Left cardiac atrium (tissue), 4 donors: ENCODE measurements around the gene DNAJB13. TPM values are rescaled to one million over a fixed set of nuclear protein-coding genes. Genes with fewer than 3 reads are reported as not detected.

ENCODE experiments used
- ATAC-seq, 2 donors: fragments of 200-7000 bp; cut with Tn5 transposase; one replicate each; pipeline ENCODE4 v1.9.1; 2020; ENCODE audit warnings: mild to moderate bottlenecking in 2 of 2, moderate library complexity in 2 of 2
- DNase-seq: peaks from one replicate; pipeline ENCODE4 v3.0.0-alpha.2; 2020
- intact Hi-C, 2 donors: fragments of 100-400 bp; cut with DNase I; formaldehyde crosslinking; loops; one replicate each; pipeline versions ENCODE4 v1.14.1 to v1.15.1; 2022 to 2023
- total RNA-seq, 2 donors: library from RNA; stranded (reverse); fragmentation: NEBNext Ultra II Directional; extraction: Animal tissue kit (Norgen Biotek cat#: 25700); gene quantifications; one replicate each; pipeline ENCODE4 v1.2.1, GENCODE V29; 2021
- donor health status: DM: no; HTN: yes; CAD: no.
- donor health status: DM: no; HTN: yes; CAD: no; lungs with severe emphysema.
- donor health status: DM: yes; HTN: yes; CAD: no.
- donor health status: Dilated cardiomyopathy.

DNAJB13 gene
- total RNA-seq, 2 donors from 2014 or later = not detected

GRCh38 chr11:73995247-73995646 is 44.4 kb downstream of the DNAJB13 start:
- ATAC-seq (peak; percentile 47 to 49), DNase-seq (no peak)
- intact Hi-C loops = no loop called here

DNA sequence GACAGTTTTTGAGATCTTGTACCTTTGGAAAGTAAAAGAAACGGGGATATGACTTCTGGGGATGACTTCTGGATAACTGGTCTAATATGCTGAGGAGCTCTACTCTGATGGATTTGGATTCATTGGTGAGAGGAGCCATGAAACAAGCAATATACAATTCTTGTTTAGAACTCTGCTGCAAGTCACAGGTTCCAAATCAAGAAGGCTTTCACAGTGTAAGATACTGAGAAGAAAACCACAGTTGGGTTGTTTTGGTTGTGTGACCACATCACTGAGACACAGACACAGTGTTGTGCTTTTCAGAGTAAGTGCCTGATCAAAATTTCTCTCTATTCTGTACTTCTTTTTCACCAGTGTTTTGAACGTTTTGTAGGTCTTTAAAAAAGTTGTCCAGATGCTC is 44.9 kb downstream of the DNAJB13 start:
- intact Hi-C loops = no loop called here
- DNase-seq (no peak), ATAC-seq (no peak)

DNA sequence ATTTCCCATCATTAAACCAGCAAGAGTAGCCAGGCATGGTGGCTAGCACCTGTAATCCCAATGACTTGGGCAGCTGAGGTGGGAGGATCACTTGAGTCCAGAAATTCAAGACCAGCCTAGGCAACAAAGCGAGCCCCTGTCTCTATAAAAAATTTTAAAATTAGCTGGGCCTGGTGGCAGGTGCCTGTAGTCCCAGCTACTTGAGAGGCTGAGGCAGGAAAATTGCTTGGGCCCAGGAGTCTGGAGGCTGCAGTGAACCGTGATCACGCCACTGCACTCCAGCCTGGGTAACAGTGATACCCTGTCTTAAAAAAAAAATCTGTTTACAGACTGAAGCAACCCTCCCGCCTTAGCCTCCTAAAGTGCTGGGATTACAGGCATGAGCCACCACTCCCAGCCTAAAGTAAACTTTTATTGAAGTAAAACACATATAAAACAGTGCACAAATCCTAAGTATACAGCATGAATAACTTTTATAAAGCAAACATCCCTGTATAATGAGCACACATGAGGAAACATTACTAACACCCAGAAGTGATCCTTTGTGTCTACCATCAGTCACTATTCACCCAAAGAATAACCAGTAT is 45.4 kb downstream of the DNAJB13 start:
- DNase-seq = no peak
- intact Hi-C loops = no loop called here
- no peak for ATAC-seq

DNA sequence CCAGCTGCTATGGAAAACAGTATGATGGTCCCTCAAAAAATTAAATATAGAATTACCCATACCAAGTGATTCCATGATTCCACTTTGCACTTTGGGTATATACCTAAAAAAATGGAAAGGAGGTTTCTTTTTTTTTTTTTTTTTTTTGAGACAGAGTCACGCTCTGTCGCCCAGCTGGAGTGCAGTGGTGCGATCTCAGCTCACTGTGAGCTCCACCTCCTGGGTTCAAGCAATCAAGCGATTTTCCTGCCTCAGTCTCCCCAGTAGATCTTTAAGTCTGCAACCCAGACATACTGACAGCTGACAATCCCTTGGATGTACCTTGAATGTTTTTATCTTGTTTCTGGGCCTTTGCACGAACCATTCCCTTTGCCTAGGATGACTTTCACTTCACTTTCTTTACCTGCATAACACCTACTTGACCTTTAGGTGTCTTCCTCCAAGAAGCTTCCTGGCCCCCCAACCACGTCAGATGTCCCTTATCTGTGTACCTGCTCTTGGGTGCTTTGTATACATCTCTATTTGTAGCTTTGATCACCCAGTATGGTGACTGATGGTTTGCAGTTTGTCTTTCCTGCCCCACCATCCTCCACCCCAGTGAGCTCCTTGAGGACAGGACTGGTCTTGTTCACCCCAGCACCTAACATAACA is 46.4 kb downstream of the DNAJB13 start:
- DNase-seq (no peak), ATAC-seq (no peak)
- intact Hi-C loops = no loop called here

DNA sequence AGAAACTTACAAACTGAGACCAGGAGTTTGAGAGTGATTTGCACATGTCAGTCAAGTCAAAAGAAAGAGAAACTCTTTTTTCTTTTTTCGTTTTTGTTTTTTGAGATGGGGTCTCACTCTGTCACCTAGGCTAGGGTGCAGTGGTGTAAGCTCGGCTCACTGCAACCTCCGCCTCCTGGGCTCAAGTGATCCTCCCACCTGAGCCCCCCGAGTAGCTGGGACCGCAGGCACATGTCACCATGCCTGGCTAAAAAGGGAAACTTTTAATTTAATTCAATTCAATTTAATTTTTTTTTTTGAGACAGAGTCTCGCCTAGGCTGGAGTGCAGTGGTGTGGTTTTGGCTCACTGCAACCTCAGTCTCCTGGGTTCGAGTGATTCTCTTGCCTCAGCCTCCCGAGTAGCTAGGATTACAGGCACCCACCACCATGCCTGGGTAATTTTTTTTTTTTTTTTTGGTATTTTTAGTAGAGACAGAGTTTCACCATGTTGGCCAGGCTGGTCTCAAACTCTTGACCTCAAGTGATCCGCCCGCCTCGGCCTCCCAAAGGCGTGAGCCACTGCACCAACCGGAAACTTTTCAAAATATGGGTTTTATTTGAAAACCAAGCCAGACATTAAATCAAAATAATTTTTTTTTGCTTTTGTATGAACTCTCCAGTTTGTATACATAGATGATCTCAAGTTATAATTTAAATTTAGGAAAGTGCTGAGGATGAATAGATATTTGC is 48.2 kb downstream of the DNAJB13 start:
- intact Hi-C loops = no loop called here
- ATAC-seq (no peak), DNase-seq (no peak)

DNA sequence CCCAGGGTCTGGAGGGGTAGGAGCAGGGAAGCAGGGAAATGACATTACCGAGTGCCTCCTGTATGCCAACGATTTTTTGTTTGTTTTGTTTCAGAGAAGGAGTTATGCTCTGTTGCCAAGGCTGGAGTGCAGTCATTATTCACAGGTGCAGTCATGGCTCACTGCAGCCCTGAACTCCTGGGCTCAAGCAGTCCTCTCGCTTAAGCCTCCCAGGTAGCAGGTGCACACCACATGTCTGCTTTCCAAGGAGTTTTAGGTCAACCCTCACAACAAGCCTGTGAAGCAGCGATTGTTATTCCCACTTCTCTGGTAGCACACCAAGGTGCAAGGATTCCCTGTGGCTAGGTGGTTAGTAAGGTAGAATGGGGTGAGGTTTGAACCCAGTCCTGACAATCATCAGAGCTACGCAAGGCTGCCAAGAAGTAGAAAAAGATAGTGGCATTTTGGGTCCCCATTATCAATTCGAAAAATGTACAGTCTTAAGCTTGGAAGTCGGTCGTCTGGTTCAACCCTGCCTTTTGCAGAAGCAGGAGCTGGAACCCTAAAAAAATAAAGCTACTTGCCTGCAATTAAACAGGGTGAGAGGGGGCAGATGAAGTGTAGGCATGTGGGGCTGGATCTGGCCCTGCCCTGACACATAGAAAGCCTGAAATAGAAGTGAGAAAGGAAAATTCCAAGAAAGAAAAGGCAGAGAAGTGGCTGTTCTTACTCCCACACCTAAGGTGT is 48.9 kb downstream of the DNAJB13 start:
- ATAC-seq = peak; percentile 40 to 46
- intact Hi-C loops = no loop called here
- DNase-seq = no peak

DNA sequence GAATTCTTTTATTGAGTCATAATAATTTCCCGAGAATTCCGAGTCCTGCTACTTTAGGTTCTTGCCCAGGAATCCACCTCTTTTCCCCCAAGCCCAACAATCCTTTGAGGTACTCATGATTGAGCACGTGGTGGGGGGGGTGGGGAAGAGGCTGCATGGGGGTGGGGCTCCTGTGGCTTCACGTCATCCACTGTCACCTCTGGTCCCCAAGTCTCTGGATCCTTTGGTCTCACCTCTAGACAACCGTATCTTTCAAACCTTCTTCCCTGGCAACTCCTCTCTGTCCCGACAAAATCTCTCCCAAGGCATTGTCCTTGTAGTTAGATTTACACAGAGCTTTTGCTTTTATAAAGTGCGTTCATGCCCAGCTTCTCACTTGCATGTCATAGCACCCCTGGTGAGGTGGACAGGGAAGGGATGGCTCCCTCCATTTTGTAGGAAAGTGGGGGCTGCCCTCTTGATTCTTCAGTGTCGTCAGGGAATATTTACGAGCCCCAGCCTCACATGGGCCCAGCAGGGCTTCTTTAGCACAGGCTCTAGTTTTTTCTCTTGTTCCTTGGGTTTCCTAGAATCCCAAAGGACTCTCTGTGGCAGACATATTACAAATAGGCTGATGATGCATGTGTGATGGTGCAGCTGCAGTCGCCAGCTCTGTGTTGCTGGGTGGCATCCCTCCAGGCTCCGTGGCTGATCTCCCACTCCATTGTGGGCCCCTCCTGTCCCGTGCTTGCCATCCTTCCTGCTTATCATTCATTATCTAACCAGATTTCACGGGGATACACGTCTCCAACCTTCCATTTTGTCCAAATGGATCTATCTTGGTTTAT is 49.7 kb downstream of the DNAJB13 start:
- ATAC-seq (no peak), DNase-seq (no peak)
- intact Hi-C loops = no loop called here

DNA sequence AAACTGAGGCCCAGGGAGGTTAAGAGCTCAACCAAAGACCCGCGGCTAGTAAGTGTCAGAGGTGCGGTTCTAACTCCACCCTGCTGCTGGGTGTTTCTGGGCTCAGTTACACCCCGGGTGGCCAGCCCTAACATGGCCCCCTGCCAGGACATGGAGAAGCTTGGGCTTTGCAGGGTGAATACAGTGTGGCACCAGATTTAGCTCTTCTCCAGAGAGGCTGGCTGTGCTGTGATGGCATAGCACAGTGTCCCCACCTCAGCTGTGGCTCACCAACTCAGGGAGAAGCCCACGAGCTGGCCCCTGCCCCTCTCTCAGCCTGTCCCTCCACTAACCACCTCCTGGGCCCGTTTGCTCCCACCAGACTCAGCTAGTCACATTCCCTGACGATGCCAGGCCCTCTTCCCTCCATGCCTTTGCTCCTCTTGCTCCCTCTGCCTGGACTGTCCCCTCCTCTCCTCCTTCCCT is 51.0 kb downstream of the DNAJB13 start:
- ATAC-seq = no peak
- DNase-seq = no peak
- intact Hi-C loops = no loop called here

DNA sequence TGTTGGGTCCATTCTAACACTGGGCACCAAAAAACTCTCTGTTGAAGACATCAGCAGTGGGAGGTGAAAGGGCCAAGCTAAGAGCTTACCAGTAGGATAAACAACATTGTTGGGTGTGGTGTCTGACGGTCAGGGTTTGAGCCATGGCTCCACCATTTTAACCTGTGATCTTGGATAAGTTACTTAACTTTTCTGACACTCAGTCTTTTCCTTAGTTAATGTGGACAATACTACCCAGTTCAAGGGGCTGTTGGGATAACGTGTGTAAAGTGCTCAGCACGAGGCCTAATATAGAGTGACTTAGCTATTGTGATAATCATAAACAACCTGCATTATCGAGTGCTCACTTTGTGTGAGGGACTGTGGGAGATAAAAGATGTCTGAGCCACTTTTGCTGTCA is 52.0 kb downstream of the DNAJB13 start:
- intact Hi-C loops = no loop called here
- DNase-seq (no peak), ATAC-seq (no peak)

DNA sequence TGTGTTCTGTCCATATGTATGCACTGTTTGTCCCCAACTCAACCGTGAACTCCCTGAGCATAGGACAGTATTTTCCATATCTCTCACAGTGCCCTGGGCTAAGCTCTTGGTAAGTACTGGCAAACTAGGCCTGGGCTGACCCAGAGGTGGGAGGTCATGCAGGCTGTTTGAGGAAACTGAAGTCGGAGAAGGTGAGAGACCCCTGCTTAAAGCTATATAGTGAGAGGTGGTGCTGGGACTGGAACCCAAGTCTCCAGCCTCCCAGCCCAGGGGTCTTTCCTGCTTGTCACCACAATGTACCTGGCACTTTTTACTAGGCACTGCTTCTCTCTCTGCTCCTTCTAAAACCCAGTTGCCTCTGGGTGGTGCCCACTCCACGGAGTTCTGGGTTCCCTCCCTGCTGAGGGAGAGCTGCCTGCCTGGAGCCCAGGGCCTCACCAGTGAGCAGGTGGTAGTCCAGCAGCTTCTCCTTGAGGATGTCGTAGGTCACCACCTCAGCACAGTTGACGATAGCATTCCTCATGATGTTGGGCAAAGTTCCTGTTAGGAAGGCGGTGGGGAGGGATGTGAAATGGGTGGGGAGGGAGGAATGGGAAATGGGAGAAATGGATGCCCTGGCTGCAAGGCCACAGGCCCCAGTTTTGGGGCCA is 53.3 kb downstream of the DNAJB13 start:
- no peak for DNase-seq
- intact Hi-C loops = no loop called here
- ATAC-seq = no peak

- DNase-seq = no peak
- intact Hi-C loops = no loop called here
- peak; percentile 31 to 71 for ATAC-seq
Measured at GRCh38 chr11:74004759-74005615, 54.2 kb downstream of the DNAJB13 start.

DNA sequence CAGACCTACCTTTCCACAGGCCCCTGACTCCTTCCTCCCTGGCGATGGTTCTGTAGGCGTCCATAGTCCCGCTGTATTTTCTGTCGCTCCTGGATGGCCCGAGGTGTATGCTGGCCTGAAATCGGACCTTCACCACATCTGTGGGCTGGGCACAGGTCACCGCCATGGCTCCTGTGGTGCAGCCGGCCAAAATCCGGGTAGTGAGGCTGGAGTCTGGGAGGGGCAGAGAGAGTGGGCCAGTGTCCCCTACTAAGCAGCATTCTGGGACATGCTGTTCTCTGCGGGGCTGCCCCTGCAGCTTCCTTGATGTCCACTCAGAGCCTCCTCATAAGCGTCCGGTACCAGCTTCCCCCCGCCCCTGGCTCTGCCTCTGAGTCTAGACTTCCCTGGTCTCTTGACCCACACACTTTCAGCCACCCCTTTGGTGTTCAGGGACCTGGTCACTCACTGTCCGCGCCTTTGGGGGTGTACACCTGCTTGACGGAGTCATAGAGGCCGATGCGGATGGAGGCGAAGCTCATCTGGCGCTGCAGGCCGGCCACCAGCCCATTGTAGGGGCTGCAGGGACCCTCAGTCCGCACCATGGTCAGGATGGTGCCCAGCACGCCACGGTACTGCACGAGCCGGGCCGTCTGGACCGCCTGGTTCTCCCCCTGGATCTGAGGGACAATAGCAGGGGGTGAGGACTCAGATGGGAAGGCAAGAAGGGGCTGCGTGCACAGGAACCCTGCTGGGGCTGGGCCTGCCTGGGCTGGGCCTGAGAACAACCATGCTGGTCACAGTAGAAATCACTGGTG is 55.1 kb downstream of the DNAJB13 start:
- intact Hi-C loops = no loop called here
- no peak for ATAC-seq
- no peak for DNase-seq

GRCh38 chr11:74006743-74007304 is 56.0 kb downstream of the DNAJB13 start:
- DNase-seq (no peak), ATAC-seq (no peak)
- intact Hi-C loops = no loop called here

DNA sequence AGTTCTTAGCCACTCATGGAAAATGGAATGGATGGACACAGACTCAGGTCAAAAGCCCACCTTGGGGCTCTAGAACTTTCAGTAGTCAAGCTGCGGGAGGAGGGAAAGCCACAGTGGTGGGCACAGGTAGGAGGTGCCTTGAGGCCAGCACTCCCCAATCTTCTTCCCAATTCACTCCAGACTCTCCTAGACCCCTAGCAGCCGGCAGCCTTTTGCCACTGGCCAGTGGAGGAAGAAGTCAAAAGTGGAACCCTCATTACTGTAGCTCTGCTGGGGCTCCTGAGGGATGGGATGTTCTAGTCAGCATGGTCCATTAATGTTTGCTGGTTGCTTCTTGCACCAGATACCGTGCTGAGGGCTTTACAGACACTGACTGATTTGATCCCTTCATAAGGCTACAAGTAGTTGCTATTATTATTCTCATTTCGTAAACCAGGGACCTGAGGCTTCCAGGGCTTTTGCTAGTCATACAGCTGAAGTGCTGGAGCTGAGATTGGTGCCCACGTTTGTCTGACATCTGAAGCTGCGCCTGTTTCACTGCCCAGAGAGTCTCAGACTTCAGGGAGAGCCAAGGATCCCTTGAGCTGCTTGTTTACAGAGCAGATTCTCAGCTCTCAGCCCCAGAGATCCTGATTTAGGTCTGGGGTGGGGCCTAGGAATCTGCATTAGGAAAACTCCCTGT is 57.0 kb downstream of the DNAJB13 start:
- intact Hi-C loops = no loop called here
- DNase-seq = no peak
- ATAC-seq = peak in 1 of 2 donors; percentile 5

- ATAC-seq = peak; percentile 30 to 33
- DNase-seq = no peak
- intact Hi-C loops = no loop called here
Measured at GRCh38 chr11:74008373-74009229, 57.8 kb downstream of the DNAJB13 start, which contains the start of gene UCP3. UCP3 (minus strand) TSS chr11:74009085; CDS start chr11:74007042, 2,043 bp downstream.
